HG03565 (cell line): ENCODE data around the gene PCYOX1L.

ENCODE experiments used
- ATAC-seq: cut with Tn5 transposase; IDR thresholded peaks from one replicate; pipeline ENCODE4 v1.9.1; 2021; ENCODE audit warnings: mild to moderate bottlenecking, moderate library complexity; ENCODE audit not compliant: unreplicated experiment

Gene PCYOX1L

DNA sequence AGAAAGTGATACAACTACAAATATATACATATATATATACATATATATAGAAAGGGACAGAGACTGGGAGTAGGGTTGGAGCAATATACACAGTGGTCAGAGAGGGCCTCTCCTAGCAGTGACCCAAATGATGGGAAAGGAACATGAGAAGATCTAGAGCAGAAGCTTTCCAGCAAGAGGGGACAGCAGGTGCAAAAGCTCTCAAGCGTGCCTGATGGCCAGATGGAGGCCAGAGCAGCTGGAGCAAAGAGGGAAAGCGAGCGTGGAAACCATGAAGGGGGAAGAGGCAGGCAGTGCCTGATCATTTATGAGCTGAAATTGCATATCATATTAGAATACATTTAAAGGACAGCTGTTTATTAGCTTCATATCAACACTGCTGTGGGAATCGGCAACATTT, 20.1 kb upstream of the PCYOX1L start:
- no peak for ATAC-seq

DNA sequence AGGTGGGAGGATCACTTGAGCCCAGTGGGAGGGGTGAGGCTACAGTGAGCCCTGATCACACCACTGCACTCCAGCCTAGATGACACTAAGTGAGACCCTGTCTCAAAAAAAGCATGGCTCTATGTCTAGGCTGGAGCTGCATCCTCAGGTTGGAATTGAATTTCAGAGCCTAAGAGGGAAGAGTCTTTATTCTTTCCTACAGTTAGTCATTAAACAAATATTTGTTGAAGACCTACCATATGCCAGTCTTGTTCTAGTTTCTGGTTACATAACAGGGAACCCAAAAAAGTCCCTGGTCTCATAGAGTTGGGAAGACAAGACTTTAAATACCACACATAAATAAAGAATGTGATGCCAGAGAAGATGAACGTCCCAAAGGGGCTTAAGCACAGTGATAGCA, 19.5 kb upstream of the PCYOX1L start:
- no peak for ATAC-seq

DNA sequence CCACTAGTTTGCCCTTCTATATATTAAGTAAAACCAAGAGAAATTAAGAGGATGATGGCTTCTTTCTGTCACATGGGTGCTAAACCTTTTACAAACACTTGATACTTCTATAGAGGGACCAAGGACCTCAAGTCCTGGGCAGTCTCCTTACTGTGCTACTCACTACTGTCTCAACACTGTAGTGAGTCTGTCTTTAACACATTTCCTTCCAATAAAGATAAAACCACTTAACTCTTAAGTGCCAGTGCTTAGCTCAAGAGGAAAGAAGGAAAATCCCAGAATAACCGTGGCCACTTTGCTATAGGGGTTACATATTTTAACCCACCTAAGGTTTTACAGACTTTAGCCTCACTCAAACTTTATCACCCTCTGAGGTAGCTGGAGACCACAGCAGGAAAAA, 16.9 kb upstream of the PCYOX1L start:
- ATAC-seq, result no peak

DNA sequence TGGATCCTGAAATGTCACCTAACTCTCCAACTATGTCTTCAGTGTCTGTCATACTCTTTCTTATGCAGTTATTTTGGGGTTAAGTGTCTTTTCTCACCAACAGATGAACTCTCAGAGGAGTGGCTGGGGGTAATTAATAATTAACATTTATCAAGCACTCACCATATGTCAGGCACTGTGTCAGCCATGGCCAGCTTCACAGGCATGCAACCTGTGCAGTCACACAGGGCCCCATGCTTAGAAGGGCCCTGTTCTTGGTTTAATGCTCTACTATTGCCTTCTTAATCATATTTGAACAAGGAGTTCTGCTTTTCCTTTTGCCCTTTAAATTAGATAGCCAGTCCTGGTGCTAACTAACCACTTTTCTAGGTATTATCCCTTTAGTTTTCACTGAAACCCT, 16.0 kb upstream of the PCYOX1L start:
- ATAC-seq, result no peak

GRCh38 chr5:149344151-149344550, 13.7 kb upstream of the PCYOX1L start:
- no peak for ATAC-seq

GRCh38 chr5:149345147-149345891, 12.5 kb upstream of the PCYOX1L start, which contains the start of gene GRPEL2:
GRPEL2 (plus strand) TSS chr5:149345499; CDS start chr5:149345540, 41 bp downstream.
- ATAC-seq, result peak; percentile 96

GRCh38 chr5:149345892-149346222, 12.0 kb upstream of the PCYOX1L start:
- no peak for ATAC-seq

- no peak for ATAC-seq
Measured at GRCh38 chr5:149348518-149348917, 9.3 kb upstream of the PCYOX1L start.

DNA sequence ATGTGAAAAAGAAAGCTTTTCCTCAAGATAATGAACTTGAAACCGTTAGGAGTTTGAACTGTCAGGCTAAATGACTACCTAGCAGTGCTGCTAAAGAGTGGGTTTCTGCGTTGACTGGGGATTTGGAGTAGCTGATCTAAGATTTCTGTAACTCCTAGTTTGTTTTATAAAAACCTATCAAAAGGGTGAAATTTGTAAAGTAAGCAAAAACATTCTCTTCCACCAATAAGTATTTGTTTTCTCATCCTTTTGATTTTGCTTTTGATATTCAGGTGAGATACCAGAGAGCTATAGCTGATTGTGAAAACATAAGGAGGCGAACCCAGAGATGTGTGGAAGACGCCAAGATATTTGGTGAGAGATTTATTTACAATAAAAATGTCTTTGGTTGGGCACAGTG, 8.5 kb upstream of the PCYOX1L start:
- no peak for ATAC-seq

DNA sequence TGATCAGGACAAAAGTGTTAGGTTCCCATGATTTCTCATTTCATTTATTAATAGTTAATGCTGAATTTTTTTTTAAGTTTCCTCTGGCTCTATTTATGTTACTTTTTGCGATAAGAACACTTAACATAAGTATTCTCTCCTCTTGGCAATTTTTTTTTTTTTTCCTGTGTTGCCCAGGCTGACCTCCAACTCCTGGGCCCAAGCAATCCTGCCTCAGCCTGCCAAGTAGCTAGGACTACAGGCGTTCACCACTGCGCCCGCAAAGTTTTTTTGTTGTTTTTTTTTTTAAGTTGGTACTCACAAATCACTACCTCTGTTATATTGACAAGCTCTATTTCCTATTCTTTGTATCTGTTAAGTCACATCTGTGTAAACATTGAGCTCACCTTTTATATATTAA, 5.7 kb upstream of the PCYOX1L start:
- ATAC-seq, result no peak

DNA sequence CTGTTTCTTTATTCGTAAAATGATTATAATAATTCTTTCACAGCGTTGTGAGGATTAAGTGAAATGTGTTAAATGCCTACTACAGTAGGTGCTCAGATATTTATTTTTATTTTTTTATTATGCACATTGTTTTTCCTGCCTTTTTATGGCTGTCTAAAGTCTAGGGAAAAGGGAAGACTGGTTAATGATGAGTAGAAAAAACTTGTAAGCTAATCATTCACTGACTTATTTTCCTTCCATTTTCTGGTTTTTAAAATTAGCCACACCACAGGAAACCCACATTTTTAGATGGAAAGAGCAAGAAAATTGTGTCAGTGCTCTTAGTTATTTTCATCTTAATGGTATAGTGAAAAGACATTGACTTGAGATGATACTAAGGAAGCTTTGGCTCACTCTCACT, 3.9 kb upstream of the PCYOX1L start:
- ATAC-seq, result no peak

GRCh38 chr5:149355688-149356087, 2.2 kb upstream of the PCYOX1L start:
- no peak for ATAC-seq

- ATAC-seq, result no peak
Measured at GRCh38 chr5:149356391-149356790, 1.5 kb upstream of the PCYOX1L start.

DNA sequence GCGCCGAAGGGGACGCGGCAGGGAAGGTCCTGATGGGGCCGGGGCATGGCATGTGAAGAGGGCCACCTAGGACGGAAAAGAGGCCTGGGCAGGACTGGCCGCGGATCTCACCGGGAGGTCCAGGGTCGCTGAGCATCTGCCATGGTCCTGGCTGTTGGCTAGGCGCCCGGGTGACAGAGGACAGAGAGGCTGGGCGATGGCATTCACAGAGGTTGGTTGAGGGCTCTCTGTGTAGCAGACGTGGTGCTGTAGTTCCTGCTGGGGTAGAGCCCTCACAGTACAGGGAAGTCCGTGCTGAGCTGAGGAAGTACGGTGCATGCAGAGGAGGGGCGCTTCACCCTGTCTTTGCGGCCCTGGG, 427 bp downstream of the PCYOX1L start:
- no peak for ATAC-seq

GRCh38 chr5:149358868-149359495, 1.1 kb downstream of the PCYOX1L start:
- no peak for ATAC-seq

DNA sequence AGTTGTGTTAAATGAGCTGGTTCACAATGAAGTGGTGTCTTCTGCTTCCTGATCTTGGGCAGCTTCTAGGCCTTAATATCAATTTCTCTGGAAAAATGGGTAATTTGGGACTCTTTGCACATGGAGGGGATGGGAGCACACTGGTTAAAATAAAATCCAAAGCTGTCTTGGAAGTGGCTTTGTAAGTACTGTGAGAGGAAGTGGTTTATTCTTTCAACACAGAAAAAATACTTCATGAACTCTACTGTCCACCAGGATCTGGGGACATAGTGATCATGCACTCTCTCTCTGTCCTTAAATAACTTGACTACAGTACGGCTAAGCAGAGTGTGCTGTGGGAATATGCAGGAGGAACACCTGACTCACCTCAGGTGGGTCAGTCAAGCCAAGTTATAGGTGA, 2.4 kb downstream of the PCYOX1L start:
- no peak for ATAC-seq

GRCh38 chr5:149362541-149362940, 4.7 kb downstream of the PCYOX1L start:
- no peak for ATAC-seq

GRCh38 chr5:149363358-149363757, 5.5 kb downstream of the PCYOX1L start:
- no peak for ATAC-seq

GRCh38 chr5:149363936-149364335, 6.1 kb downstream of the PCYOX1L start:
- no peak for ATAC-seq

GRCh38 chr5:149364719-149365118, 6.9 kb downstream of the PCYOX1L start:
- no peak for ATAC-seq

- no peak for ATAC-seq
Measured at GRCh38 chr5:149365418-149365817, 7.6 kb downstream of the PCYOX1L start.

DNA sequence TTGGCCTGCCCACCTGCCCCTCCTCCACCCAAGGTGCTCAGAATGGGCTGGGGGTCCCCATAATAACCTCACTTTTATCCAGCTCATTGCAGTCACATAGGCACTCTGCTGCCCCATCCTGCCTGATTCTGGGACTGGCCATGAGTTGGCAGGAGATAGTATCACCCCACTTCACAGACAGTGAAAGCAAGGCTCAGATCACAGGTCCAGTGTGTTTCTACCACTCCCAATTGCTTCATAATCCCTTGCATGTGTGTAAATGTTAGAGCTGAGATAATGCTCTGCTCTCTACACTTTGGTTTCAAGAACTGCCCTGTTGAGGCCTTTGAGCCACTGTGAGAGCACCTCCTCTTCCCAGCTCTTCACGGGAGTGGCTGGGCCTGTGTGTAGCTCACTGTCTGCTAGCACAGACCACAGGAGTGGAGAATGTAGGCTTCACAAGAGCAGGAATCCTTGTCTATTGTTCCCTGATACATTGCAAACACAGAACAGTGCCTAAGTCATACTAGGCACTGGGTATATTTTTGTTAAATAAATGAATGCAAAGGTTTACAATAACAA, 8.4 kb downstream of the PCYOX1L start:
- ATAC-seq, result no peak
